Measurements from ENCODE around the gene CDC20.

The CDC20 gene

DNA sequence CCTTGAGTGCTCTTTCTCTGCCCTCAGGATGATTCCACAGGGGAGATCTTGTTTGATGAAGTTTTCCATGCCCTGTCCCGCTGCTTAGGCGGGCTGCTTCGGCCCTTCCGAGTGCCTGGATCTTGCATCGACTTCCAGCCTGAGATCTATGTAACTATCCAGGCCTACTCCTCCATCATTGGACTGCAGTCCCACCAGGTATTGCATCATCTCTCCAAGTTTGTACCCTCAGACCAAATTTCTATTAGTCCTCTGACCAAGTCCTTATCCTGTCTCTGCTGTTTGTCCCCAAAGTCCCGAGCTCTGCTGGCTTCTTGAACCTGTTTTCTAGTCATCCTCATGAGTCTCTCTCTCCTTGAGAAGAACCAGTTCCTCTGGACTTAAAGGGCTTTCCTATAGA is 45.6 kb downstream of the CDC20 start:
- no peaks in the 10 kb centered on the region for H4K20me1 ChIP-seq (ENCODE audit: insufficient read depth, low read length, poor library complexity, severe bottlenecking)
- no peaks in the 10 kb centered on the region for H3K79me2 ChIP-seq (ENCODE audit: insufficient read depth, low read length)
- H3K9ac ChIP-seq (ENCODE audit: low read depth, low read length, poor library complexity, severe bottlenecking) = no peak overlapping the region
- no peaks in the 10 kb centered on the region for H3K4me1 ChIP-seq (ENCODE audit: insufficient read depth, low read length, poor library complexity, severe bottlenecking)
- no peak overlapping the region for H3K4me2 ChIP-seq (ENCODE audit: low read depth, low read length, poor library complexity, severe bottlenecking)
- peaks cover 19% of the 10 kb centered on the region; the same call in 1 of the 2 replicates for H3K36me3 ChIP-seq (ENCODE audit: insufficient read depth, low read length)
- H3K9me2 ChIP-seq (replicated peaks; ENCODE audit: low read depth, low read length) = no peaks in the 10 kb centered on the region
- no peak overlapping the region for H2AFZ ChIP-seq (ENCODE audit: low read length)
- H3K9me3 ChIP-seq (ENCODE audit: insufficient read depth, low read depth, low read length) = no peaks in the 10 kb centered on the region
- no peak overlapping the region for H3K4me3 ChIP-seq (ENCODE audit: low read length, poor library complexity, severe bottlenecking)
- TF ChIP-seq CTCF (conservative IDR thresholded peaks at IDR 0.05; ENCODE audit: low read length) = no peak
- TF ChIP-seq EZH2phosphoT487 (IDR thresholded peaks at IDR 0.05; ENCODE audit: borderline replicate concordance) = no peak
- no peaks in the 10 kb centered on the region for H3K27me3 ChIP-seq (ENCODE audit: insufficient read depth, low read length, poor library complexity, severe bottlenecking)
- H3F3A ChIP-seq (ENCODE audit: low read depth) = no peaks in the 10 kb centered on the region

DNA sequence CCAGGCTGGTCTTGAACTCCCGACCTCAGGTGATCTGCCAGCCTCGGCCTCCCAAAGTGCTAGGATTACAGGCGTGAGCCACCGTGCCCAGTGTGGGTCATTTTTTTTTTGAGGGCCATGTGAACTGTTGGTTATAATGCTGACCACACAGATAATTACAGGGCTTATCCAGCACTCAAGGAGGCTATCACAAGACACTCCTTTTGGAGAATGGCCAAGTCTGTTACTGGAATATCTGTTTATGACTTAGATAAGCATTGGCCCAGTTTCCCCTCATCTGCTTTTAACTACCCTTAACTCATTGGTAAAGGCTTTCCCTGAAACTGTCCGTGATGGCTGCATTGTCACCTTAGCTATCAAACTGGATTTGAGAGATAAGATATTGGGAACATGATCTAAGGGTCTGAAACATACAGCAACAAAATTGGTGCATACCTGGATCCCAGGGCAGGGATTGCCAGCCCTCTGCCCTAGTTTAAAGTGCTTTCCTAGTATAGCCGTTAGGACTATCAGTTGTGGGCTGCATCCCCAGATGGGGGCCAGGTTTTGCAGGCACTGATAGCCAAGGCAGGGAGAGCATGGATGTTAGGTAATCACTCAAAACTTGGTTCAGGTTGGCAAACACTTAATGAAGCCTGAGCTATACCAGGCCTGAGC is 46.6 kb downstream of the CDC20 start:
- H3F3A ChIP-seq (ENCODE audit: low read depth) = no peaks in the 10 kb centered on the region
- no peaks in the 10 kb centered on the region for H3K4me1 ChIP-seq (ENCODE audit: insufficient read depth, low read length, poor library complexity, severe bottlenecking)
- H4K20me1 ChIP-seq (ENCODE audit: insufficient read depth, low read length, poor library complexity, severe bottlenecking) = no peaks in the 10 kb centered on the region
- H3K27me3 ChIP-seq (ENCODE audit: insufficient read depth, low read length, poor library complexity, severe bottlenecking) = no peaks in the 10 kb centered on the region
- H3K9me3 ChIP-seq (ENCODE audit: insufficient read depth, low read depth, low read length) = no peaks in the 10 kb centered on the region
- H3K9me2 ChIP-seq (replicated peaks; ENCODE audit: low read depth, low read length) = no peaks in the 10 kb centered on the region
- H3K79me2 ChIP-seq (ENCODE audit: insufficient read depth, low read length) = no peaks in the 10 kb centered on the region
- H3K4me3 ChIP-seq (ENCODE audit: low read length, poor library complexity, severe bottlenecking) = no peak overlapping the region
- no peak overlapping the region for H3K9ac ChIP-seq (ENCODE audit: low read depth, low read length, poor library complexity, severe bottlenecking)
- TF ChIP-seq EZH2phosphoT487 (IDR thresholded peaks at IDR 0.05; ENCODE audit: borderline replicate concordance) (no peak), CTCF (conservative IDR thresholded peaks at IDR 0.05; ENCODE audit: low read length) (no peak)
- no peak overlapping the region for H2AFZ ChIP-seq (ENCODE audit: low read length)
- no peak overlapping the region for H3K4me2 ChIP-seq (ENCODE audit: low read depth, low read length, poor library complexity, severe bottlenecking)
- H3K36me3 ChIP-seq (ENCODE audit: insufficient read depth, low read length) = peaks cover 19% of the 10 kb centered on the region; the same call in 1 of the 2 replicates

- Histone ChIP-seq H3K9me2 (replicated peaks; ENCODE audit: low read depth, low read length) (no peaks in the 10 kb centered on the region), H3K36me3 (ENCODE audit: insufficient read depth, low read length) (peaks cover 19% of the 10 kb centered on the region; the same call in 1 of the 2 replicates), H3K4me1 (ENCODE audit: insufficient read depth, low read length, poor library complexity, severe bottlenecking) (no peaks in the 10 kb centered on the region), H3K4me3 (ENCODE audit: low read length, poor library complexity, severe bottlenecking) (no peak overlapping the region), H3K79me2 (ENCODE audit: insufficient read depth, low read length) (no peaks in the 10 kb centered on the region), H2AFZ (ENCODE audit: low read length) (no peak overlapping the region), H3F3A (ENCODE audit: low read depth) (no peaks in the 10 kb centered on the region), H3K4me2 (ENCODE audit: low read depth, low read length, poor library complexity, severe bottlenecking) (no peak overlapping the region), H3K9ac (ENCODE audit: low read depth, low read length, poor library complexity, severe bottlenecking) (no peak overlapping the region), H3K27me3 (ENCODE audit: insufficient read depth, low read length, poor library complexity, severe bottlenecking) (no peaks in the 10 kb centered on the region), H4K20me1 (ENCODE audit: insufficient read depth, low read length, poor library complexity, severe bottlenecking) (no peaks in the 10 kb centered on the region), H3K9me3 (ENCODE audit: insufficient read depth, low read depth, low read length) (no peaks in the 10 kb centered on the region)
- no peak for TF ChIP-seq EZH2phosphoT487 (IDR thresholded peaks at IDR 0.05; ENCODE audit: borderline replicate concordance)
- no peak for TF ChIP-seq CTCF (conservative IDR thresholded peaks at IDR 0.05; ENCODE audit: low read length)
Observed at GRCh38 chr1:43405876-43406234, 47.1 kb downstream of the CDC20 start.
